GM18508 (cell line): ENCODE results near the gene SMIM14.
"Not testable (repeated sequence)": the region's sequence is repeated elsewhere in the genome, so short reads cannot be mapped to it uniquely, and the experiment has no call there.

Experiments
- ATAC-seq: cut with Tn5 transposase; IDR thresholded peaks from one replicate; pipeline ENCODE4 v1.9.1; 2021; ENCODE audit warnings: moderate number of reproducible peaks; ENCODE audit not compliant: insufficient read depth, unreplicated experiment

Gene SMIM14

GRCh38 chr4:39514888-39515401, 123.7 kb downstream of the SMIM14 start:
- ATAC-seq: no peak

- not testable (repeated sequence) for ATAC-seq
Measured at GRCh38 chr4:39514266-39514665, 124.4 kb downstream of the SMIM14 start.

DNA sequence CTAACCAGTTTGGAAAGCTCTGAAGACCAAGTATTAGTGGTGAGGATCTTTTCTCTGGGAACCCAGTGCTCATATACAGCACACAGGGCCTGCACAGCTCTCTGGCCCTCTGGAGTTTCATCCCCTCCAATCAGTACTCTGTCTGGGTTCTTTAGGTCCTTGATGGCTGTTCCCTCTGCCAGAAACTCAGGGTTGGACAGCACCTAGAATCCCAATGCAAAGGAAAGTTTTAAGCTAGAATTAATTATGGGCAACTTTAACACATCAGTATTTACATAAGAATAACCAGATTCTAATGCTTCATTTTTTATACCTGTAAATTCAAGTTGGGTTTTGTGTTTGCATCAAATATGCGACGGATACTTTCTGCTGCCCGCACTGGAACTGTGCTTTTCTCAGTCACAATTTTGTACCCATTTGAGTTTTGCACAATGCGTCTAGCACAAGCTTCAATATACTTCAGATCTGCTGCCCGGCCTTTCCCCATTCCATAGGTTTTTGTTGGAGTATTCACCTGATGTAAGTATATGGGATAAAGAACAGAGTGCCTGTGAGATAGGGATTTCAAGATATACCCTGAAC, 128.2 kb downstream of the SMIM14 start:
- no peak for ATAC-seq

GRCh38 chr4:39505581-39505980, 133.1 kb downstream of the SMIM14 start:
- no peak for ATAC-seq

GRCh38 chr4:39504538-39504937, 134.1 kb downstream of the SMIM14 start:
- ATAC-seq: no peak

DNA sequence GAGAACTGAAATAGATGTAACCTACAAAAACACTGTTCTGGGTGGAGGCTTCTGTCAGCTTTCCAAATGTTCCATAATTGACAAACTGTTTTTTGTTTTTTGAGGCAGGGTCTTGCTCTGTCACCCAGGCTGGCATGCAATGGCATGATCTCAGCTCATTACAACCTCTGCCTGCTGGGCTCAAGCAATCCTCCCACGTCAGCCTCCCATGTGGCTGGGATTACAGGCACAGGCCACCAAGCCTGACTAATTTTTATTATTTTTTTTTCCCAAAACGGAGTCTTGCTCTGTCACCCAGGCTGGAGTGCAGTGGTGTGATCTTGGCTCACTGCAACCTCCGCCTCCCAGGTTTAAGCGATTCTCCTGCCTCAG, 136.0 kb downstream of the SMIM14 start:
- ATAC-seq: not testable (repeated sequence)

GRCh38 chr4:39502019-39502663, 136.5 kb downstream of the SMIM14 start:
- no peak for ATAC-seq

DNA sequence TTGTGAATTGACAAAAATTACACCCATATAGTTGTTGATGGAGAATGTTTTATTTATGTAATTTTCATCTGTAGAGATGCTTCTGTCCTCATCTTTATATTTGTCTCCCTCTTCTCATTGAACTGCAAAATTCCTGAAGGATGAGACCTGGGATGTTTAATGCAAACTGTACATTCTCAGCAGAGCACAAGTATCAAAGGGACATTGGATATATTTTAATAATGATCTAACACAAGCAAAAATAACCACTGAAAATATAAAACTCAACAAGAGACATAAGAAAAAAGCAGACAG, 140.0 kb downstream of the SMIM14 start:
- no peak for ATAC-seq

- no peak for ATAC-seq
Measured at GRCh38 chr4:39497909-39498726, 140.5 kb downstream of the SMIM14 start.
